H1 (cell line): ENCODE data around the gene ASPRV1. TPM values are rescaled to one million over a fixed set of nuclear protein-coding genes. Genes with fewer than 3 reads are reported as not detected.

Experiments used
- CTCF ChIA-PET: fragments of 300-600 bp; sonication (Branson Sonifier 250); formaldehyde crosslinking; loops from one replicate; lab custom pipeline; 2021; ENCODE audit not compliant: partially characterized antibody; lab: Charles Lee
- POLR2A ChIA-PET: fragments of 300-600 bp; sonication (Branson Sonifier 250); formaldehyde crosslinking; loops from one replicate; lab custom pipeline; 2021; ENCODE audit warnings: inconsistent platforms; ENCODE audit not compliant: partially characterized antibody; lab: Charles Lee
- DNase-seq, 2 experiments: peaks; one replicate each; pipeline versions ENCODE4 v3.0.0 to v3.0.0-alpha.2; 2010 to 2022; ENCODE audit warnings: low spot score in 2 of 2, low read depth in 1 of 2, mixed read lengths in 1 of 2
- FAIRE-seq: peaks from 2 replicates; lab custom pipeline; 2011; peaks lifted over from hg19 to GRCh38; lab: Jason Lieb, UNC
- H2AFZ ChIP-seq: 2 replicates; pipeline ENCODE4 v1.8.1; 2012; ENCODE audit warnings: low read length, inconsistent platforms
- H2AK5ac ChIP-seq: 2 replicates; pipeline ENCODE4 v1.6.1; 2013; ENCODE audit warnings: low read depth, low read length
- H2BK120ac ChIP-seq: replicated peaks from 2 replicates; pipeline ENCODE3; 2013; ENCODE audit warnings: low read depth, low read length, inconsistent platforms
- H2BK12ac ChIP-seq: 2 replicates; pipeline ENCODE4 v1.6.1; 2013; ENCODE audit warnings: low read depth, low read length
- H2BK15ac ChIP-seq: 2 replicates; pipeline ENCODE4 v1.6.1; 2013; ENCODE audit warnings: low read length
- H2BK20ac ChIP-seq: 2 replicates; pipeline ENCODE4 v1.6.1; 2013; ENCODE audit warnings: low read length
- H2BK5ac ChIP-seq: 2 replicates; pipeline ENCODE4 v1.6.1; 2013; ENCODE audit warnings: low read depth, low read length
- H3K14ac ChIP-seq: 2 replicates; pipeline ENCODE4 v1.6.1; 2013; ENCODE audit warnings: inconsistent platforms; ENCODE audit not compliant: insufficient read length
- H3K18ac ChIP-seq: 2 replicates; pipeline ENCODE4 v1.6.1; 2013; ENCODE audit warnings: low read length; ENCODE audit errors: extremely low read depth
- H3K23ac ChIP-seq: 2 replicates; pipeline ENCODE4 v1.6.1; 2013; ENCODE audit warnings: inconsistent platforms; ENCODE audit not compliant: insufficient read length
- H3K23me2 ChIP-seq: 2 replicates; pipeline ENCODE4 v1.6.1; 2013; ENCODE audit warnings: low read depth, low read length
- H3K27ac ChIP-seq: 2 replicates; pipeline ENCODE4 v1.6.1; 2011; ENCODE audit warnings: low read depth, low read length, inconsistent platforms
- H3K27me3 ChIP-seq, 4 experiments: replicated peaks in 1 of 4; 1 replicate in 1 of 4; 2 replicates in 3 of 4; pipeline versions ENCODE4 v1.6.1 to v1.8.1; 2011 to 2013; ENCODE audit warnings: low read length in 3 of 4, mild to moderate bottlenecking in 3 of 4, inconsistent platforms in 2 of 4, mixed read lengths in 2 of 4, moderate library complexity in 1 of 4; ENCODE audit not compliant: control insufficient read depth in 3 of 4, insufficient read depth in 3 of 4; ENCODE audit errors: extremely low read depth in 1 of 4
- H3K36me3 ChIP-seq, 4 experiments: 2 replicates each; pipeline versions ENCODE4 v1.6.1 to v1.8.1; 2011 to 2013; ENCODE audit warnings: mild to moderate bottlenecking in 4 of 4, low read length in 3 of 4, moderate library complexity in 2 of 4, control low read depth in 1 of 4, inconsistent platforms in 1 of 4; ENCODE audit not compliant: insufficient read depth in 4 of 4, control insufficient read depth in 2 of 4
- H3K4ac ChIP-seq: replicated peaks from 2 replicates; pipeline ENCODE3; 2013; ENCODE audit warnings: low read length, low read depth, mixed read lengths, inconsistent platforms; ENCODE audit not compliant: insufficient read length
- H3K4me1 ChIP-seq, 4 experiments: replicated peaks in 1 of 4; 1 replicate in 1 of 4; 2 replicates in 3 of 4; pipeline versions ENCODE4 v1.6.1 to v1.8.1; 2011 to 2013; ENCODE audit warnings: low read length in 3 of 4, inconsistent platforms in 2 of 4, mixed read lengths in 1 of 4; ENCODE audit not compliant: insufficient read depth in 4 of 4, control insufficient read depth in 3 of 4
- H3K4me2 ChIP-seq, 2 experiments: 2 replicates each; pipeline versions ENCODE4 v1.6.1 to v1.8.1; 2011 to 2013; ENCODE audit warnings: low read depth in 2 of 2, low read length in 2 of 2, control low read depth in 1 of 2, inconsistent platforms in 1 of 2, mild to moderate bottlenecking in 1 of 2; ENCODE audit not compliant: insufficient read depth in 1 of 2
- H3K4me3 ChIP-seq, 4 experiments: fragments of 200-600, 300-600 bp in 1 of 4; sonication (generic), shearing (Covaris generic), sonication (Bioruptor Twin) in 1 of 4; 2 replicates each; pipeline versions ENCODE4 v1.5.1 to v1.8.1; 2011 to 2016; ENCODE audit warnings: low read length in 4 of 4, low read depth in 3 of 4, control low read depth in 2 of 4, inconsistent platforms in 2 of 4, mild to moderate bottlenecking in 2 of 4, mixed read lengths in 1 of 4, moderate library complexity in 1 of 4; ENCODE audit not compliant: insufficient read depth in 2 of 4; ENCODE audit errors: extremely low read depth in 1 of 4
- H3K56ac ChIP-seq: replicated peaks from 2 replicates; pipeline ENCODE3; 2013; ENCODE audit warnings: low read depth, mild to moderate bottlenecking, mixed read lengths, low read length, inconsistent platforms; ENCODE audit not compliant: insufficient read length
- H3K79me1 ChIP-seq: 2 replicates; pipeline ENCODE4 v1.6.1; 2013; ENCODE audit warnings: low read depth, low read length, control low read depth
- H3K79me2 ChIP-seq, 2 experiments: 2 replicates each; pipeline versions ENCODE4 v1.6.1 to v1.8.1; 2012 to 2013; ENCODE audit warnings: low read length in 2 of 2, mild to moderate bottlenecking in 2 of 2, inconsistent platforms in 1 of 2; ENCODE audit not compliant: insufficient read depth in 2 of 2, control insufficient read depth in 1 of 2
- H3K9ac ChIP-seq, 4 experiments: replicated peaks in 1 of 4; 1 replicate in 1 of 4; 2 replicates in 3 of 4; pipeline versions ENCODE4 v1.6.1 to v1.8.1; 2011 to 2013; ENCODE audit warnings: low read depth in 3 of 4, low read length in 3 of 4, control low read depth in 2 of 4, mild to moderate bottlenecking in 2 of 4, moderate library complexity in 2 of 4, inconsistent platforms in 1 of 4; ENCODE audit errors: extremely low read depth in 1 of 4
- H3K9me3 ChIP-seq, 2 experiments: 2 replicates each; pipeline versions ENCODE4 v1.6.1 to v1.8.1; 2012 to 2013; ENCODE audit warnings: mild to moderate bottlenecking in 2 of 2, moderate library complexity in 2 of 2, control low read depth in 1 of 2, inconsistent platforms in 1 of 2, low read depth in 1 of 2, low read length in 1 of 2, mixed read lengths in 1 of 2; ENCODE audit not compliant: insufficient read depth in 2 of 2
- H4K20me1 ChIP-seq, 2 experiments: replicated peaks in 1 of 2; 2 replicates each; pipeline versions ENCODE3 to v1.8.1; 2011 to 2013; ENCODE audit warnings: inconsistent platforms in 2 of 2, low read length in 2 of 2, mild to moderate bottlenecking in 1 of 2; ENCODE audit not compliant: insufficient read depth in 2 of 2, control insufficient read depth in 1 of 2
- H4K5ac ChIP-seq: 2 replicates; pipeline ENCODE4 v1.6.1; 2013; ENCODE audit warnings: low read length, low read depth, mixed read lengths, inconsistent platforms; ENCODE audit not compliant: insufficient read length
- H4K8ac ChIP-seq: 2 replicates; pipeline ENCODE4 v1.8.0; 2013; ENCODE audit warnings: mild to moderate bottlenecking, moderate library complexity, low read length, inconsistent platforms; ENCODE audit not compliant: insufficient read depth; ENCODE audit errors: extremely low read depth
- H4K91ac ChIP-seq: replicated peaks from 2 replicates; pipeline ENCODE3; 2013; ENCODE audit warnings: low read length, mixed read lengths, inconsistent platforms; ENCODE audit not compliant: insufficient read length
- BRCA1 ChIP-seq: IDR thresholded peaks from 2 replicates; pipeline ENCODE4 v1.6.1; 2012; ENCODE audit warnings: low read depth, low read length, improper control_type of control experiment
- CBX8 ChIP-seq: fragments of 300-800, 300-1000 bp; sonication (generic); IDR thresholded peaks from 2 replicates; pipeline ENCODE4 v1.7.1; 2016; ENCODE audit warnings: low read depth, low read length, borderline replicate concordance
- CHD2 ChIP-seq: IDR thresholded peaks from 2 replicates; pipeline ENCODE4 v1.6.1; 2012; ENCODE audit warnings: low read length, improper control_type of control experiment
- JUND ChIP-seq: IDR thresholded peaks from 2 replicates; pipeline ENCODE4 v1.6.1; 2011; ENCODE audit warnings: mild to moderate bottlenecking, improper control_type of control experiment, low read length
- POLR2A ChIP-seq, 2 experiments: IDR thresholded peaks; 1 replicate in 1 of 2; 2 replicates in 1 of 2; pipeline ENCODE4 v1.6.1; 2011; ENCODE audit warnings: low read depth in 2 of 2, low read length in 2 of 2, mild to moderate bottlenecking in 2 of 2; ENCODE audit errors: control extremely low read depth in 1 of 2
- RBBP5 ChIP-seq: IDR thresholded peaks from 2 replicates; pipeline ENCODE4 v1.7.1; 2012; ENCODE audit warnings: low read depth, mild to moderate bottlenecking, inconsistent platforms, low read length, moderate library complexity, borderline replicate concordance
- SRF ChIP-seq: IDR thresholded peaks from 2 replicates; pipeline ENCODE4 v1.6.1; 2011; ENCODE audit warnings: mild to moderate bottlenecking, low read depth, low read length, moderate library complexity
- SUZ12 ChIP-seq: fragments of 200-600 bp; sonication (generic); IDR thresholded peaks from 2 replicates; pipeline ENCODE4 v1.6.1; 2012; ENCODE audit warnings: mild to moderate bottlenecking, inconsistent platforms, low read length, moderate library complexity, mixed read lengths
- TBP ChIP-seq: IDR thresholded peaks from 2 replicates; pipeline ENCODE4 v1.6.1; 2011; ENCODE audit warnings: low read depth, low read length, improper control_type of control experiment
- TEAD4 ChIP-seq: IDR thresholded peaks from 2 replicates; pipeline ENCODE4 v1.6.1; 2012; ENCODE audit warnings: low read depth, low read length, inconsistent platforms, mixed read lengths
- WGBS, 2 experiments: shearing (Covaris generic) in 1 of 2; methylation state at CpG; one replicate each; pipeline versions ENCODE4 v1.1.6 to v1.1.7; 2013 to 2015; ENCODE audit warnings: low lambda C conversion rate in 2 of 2, mixed read lengths in 2 of 2, inconsistent platforms in 1 of 2, low coverage in 1 of 2, missing lambda C conversion rate in 1 of 2; ENCODE audit not compliant: insufficient replicate concordance in 2 of 2, insufficient coverage in 1 of 2, insufficient read length in 1 of 2; ENCODE audit errors: extremely low coverage in 1 of 2, missing lambda C conversion rate in 1 of 2; 5-methylcytosine and 5-hydroxymethylcytosine counted together
- polyA plus RNA-seq, 7 experiments: library from polyadenylated mRNA; depleted of rRNA in 3 of 7; stranded (reverse) in 5 of 7; unstranded in 2 of 7; fragments of >200 nt in 5 of 7; fragments of 200-250 nt in 2 of 7; gene quantifications; 1 replicate in 5 of 7; 2 replicates in 1 of 7; 4 replicates in 1 of 7; pipeline versions ENCODE4 v1.2.1 to v1.2.3, GENCODE V29; 2011 to 2013; ENCODE audit warnings: missing spikeins in 2 of 7, mixed read lengths in 2 of 7
- total RNA-seq: library from RNA; stranded (reverse); fragmentation: NEBNext Ultra II Directional; extraction: Animal tissue kit (Norgen Biotek cat#: 25700); gene quantifications from 2 replicates; pipeline ENCODE4 v1.2.1, GENCODE V29; 2021
- TF ChIP-seq, protein P1 (sequence below): IDR thresholded peaks from 2 replicates; pipeline ENCODE4 v1.6.1; 2012; ENCODE audit warnings: low read length, inconsistent platforms

ASPRV1 gene
- total and polyA plus RNA-seq, 2 of the 8 experiments (the other 6 are each of a cell fraction or from before 2014, with no cell fraction given) = 0.59 to 0.95 TPM

DNA sequence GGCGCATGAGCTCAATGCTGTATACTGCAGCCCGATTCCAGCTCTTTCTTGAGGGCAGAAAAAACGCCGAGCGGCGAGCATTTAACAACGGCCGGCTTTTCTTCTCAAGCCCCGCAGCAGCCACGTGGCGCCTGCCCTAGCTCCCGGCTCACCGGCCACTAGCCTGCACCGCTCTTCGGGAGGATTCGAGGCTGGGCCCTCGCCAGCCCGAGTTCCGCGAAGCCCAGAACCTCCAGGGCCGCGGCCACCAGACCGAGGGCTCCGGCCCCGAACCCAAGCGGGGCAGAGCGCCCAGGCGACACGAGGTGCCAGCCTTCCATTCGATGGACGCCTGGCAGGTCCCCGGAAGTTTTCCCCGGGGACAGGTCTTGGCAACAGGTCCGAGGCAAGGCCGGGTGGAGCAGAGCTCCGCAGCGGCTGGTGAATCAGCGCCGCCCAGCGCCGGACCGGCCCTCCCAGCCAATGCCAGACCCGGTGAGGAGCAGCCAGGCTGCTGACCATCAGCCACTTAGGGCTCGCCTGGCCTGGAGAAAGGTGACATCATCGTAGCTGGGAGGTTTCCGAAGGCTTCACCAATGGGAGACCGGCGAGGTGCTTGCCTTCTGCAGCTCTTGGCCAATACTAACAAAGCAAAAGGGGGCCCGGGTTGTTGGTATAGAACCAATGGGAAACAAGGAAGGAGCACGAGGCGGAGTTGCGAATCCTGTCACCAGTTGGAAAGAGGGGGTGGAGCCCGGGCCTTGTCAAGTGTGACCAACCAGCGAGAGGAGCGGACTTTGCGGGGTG lies 47.1 kb downstream of the ASPRV1 start:
- no peak overlapping the region for H2AFZ ChIP-seq
- no peak overlapping the region for H3K14ac ChIP-seq
- peak overlapping the region; percentile 7 to 77 for H3K4me2 ChIP-seq
- H3K4me3 ChIP-seq = peak overlapping the region; percentile 53 to 76 (median 70)
- H3K56ac ChIP-seq = peak overlapping the region; percentile 89
- H3K27me3 ChIP-seq = no peaks in the 10 kb centered on the region
- no peaks in the 10 kb centered on the region for H3K4me1 ChIP-seq
- H2BK12ac ChIP-seq = no peak overlapping the region
- no peaks in the 10 kb centered on the region for H3K79me1 ChIP-seq
- peak overlapping the region; percentile 99 for H4K8ac ChIP-seq
- H3K9ac ChIP-seq = peak overlapping the region; percentile 65 to 96 (median 90)
- 0 out of 2 replicates have a peak overlapping the region, but pooled peaks have one; percentile 41 for H2BK5ac ChIP-seq
- H3K36me3 ChIP-seq = no peaks in the 10 kb centered on the region; a peak in 2 of 8 replicates
- peak overlapping the region; percentile 93 for H3K27ac ChIP-seq
- H3K79me2 ChIP-seq = no peaks in the 10 kb centered on the region
- peaks cover 4% of the 10 kb centered on the region; the same call in 1 of the 2 replicates for H3K23me2 ChIP-seq
- H2BK20ac ChIP-seq = no peak overlapping the region
- CTCF ChIA-PET = interaction anchor here (0.7 to 4.5 kb wide), 25 partner anchors 19 to 277 kb away, joined by 3 to 42 read pairs (median 5); partner anchors contain the start of genes C2orf42 and SNRNP27
- no peak overlapping the region for H3K23ac ChIP-seq
- no peak overlapping the region for H3K18ac ChIP-seq
- WGBS, 2 experiments = 2% methylated on average over 56 of the region's 56 CpGs; no CpG with 5 or more reads in 1 of the 2 experiments
- peaks cover 0 to 2% of the 10 kb centered on the region in 2 experiments for H4K20me1 ChIP-seq
- POLR2A ChIA-PET = interaction anchor here (0.5 to 11.6 kb wide), 64 partner anchors 9 to 477 kb away, joined by 3 to 180 read pairs (median 4); partner anchors contain the start of genes C2orf42, GMCL1, NFU1 and PCBP1
- H2BK15ac ChIP-seq = no peak overlapping the region
- no peak overlapping the region for H3K4ac ChIP-seq
- peak overlapping the region; percentile 76 for H4K5ac ChIP-seq
- peak overlapping the region; percentile 10 for H4K91ac ChIP-seq
- H2BK120ac ChIP-seq = no peak overlapping the region
- DNase-seq (peak; percentile 91 to 100), FAIRE-seq (peak; percentile 85)
- H2AK5ac ChIP-seq = no peak overlapping the region
- no peaks in the 10 kb centered on the region for H3K9me3 ChIP-seq
- TF ChIP-seq TEAD4 = no peak
- TF ChIP-seq RBBP5 = no peak; the same call in 1 of the 2 replicates
- TF ChIP-seq CHD2 = peak; percentile 73; the same call in 1 of the 2 replicates
- no peak for TF ChIP-seq SUZ12
- TF ChIP-seq, protein P1, sequence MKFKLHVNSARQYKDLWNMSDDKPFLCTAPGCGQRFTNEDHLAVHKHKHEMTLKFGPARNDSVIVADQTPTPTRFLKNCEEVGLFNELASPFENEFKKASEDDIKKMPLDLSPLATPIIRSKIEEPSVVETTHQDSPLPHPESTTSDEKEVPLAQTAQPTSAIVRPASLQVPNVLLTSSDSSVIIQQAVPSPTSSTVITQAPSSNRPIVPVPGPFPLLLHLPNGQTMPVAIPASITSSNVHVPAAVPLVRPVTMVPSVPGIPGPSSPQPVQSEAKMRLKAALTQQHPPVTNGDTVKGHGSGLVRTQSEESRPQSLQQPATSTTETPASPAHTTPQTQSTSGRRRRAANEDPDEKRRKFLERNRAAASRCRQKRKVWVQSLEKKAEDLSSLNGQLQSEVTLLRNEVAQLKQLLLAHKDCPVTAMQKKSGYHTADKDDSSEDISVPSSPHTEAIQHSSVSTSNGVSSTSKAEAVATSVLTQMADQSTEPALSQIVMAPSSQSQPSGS = peak; percentile 95
- TF ChIP-seq SRF = no peak
- peak; percentile 96 to 97 for TF ChIP-seq POLR2A (IDR thresholded peaks at IDR 0.05; ENCODE audit: control extremely low read depth in 1 of 2, low read depth in 2 of 2, low read length in 2 of 2)
- peak; percentile 78 for TF ChIP-seq JUND
- no peak for TF ChIP-seq CBX8
- peak; percentile 93 for TF ChIP-seq TBP
- no peak for TF ChIP-seq BRCA1
